Adipose tissue (tissue), 3 donors: ENCODE data around the gene CLDN9. TPM values are rescaled to one million over a fixed set of nuclear protein-coding genes. Genes with fewer than 3 reads are reported as not detected.
"Not testable (repeated sequence)": the region's sequence is repeated elsewhere in the genome, so short reads cannot be mapped to it uniquely, and the experiment has no call there.

Experiments
- H3K27ac ChIP-seq: one replicate; pipeline ENCODE4 v1.5.1; 2013; ENCODE audit warnings: low read depth, low read length
- WGBS, 3 donors: extraction: QIAGEN DNeasy Blood & Tissue Kit; methylation state at CpG; one replicate each; pipeline ENCODE4 v1.1.7; 2013; 5-methylcytosine and 5-hydroxymethylcytosine counted together
- polyA plus RNA-seq, 3 donors: library from polyadenylated mRNA; stranded (reverse); fragments of 200-250 nt; gene quantifications; one replicate each; pipeline ENCODE4 v1.2.3, GENCODE V29; 2013
- donor health status: healthy with polysubstance abuse.
- donor health status: Bipolar disorder and iron deficiency.
- donor health status: healthy.

Gene CLDN9
- polyA plus RNA-seq, 3 donors: 0.30 to 2.8 TPM; not detected in 1

- H3K27ac ChIP-seq: no peak overlapping the region
- 91 to 94% (median 91%) methylated on average over 6 of the region's 6 CpGs for WGBS, 3 donors
Observed at GRCh38 chr16:3044708-3045107, 32.0 kb downstream of the CLDN9 start.

GRCh38 chr16:3045758-3046640, 33.3 kb downstream of the CLDN9 start, which contains the start of gene MMP25:
MMP25 (plus strand) TSS chr16:3046561; CDS start chr16:3046918, 357 bp downstream.
- 1% methylated on average over 57 to 85 of the region's 86 CpGs for WGBS, 3 donors
- no peak within 1 kb of the TSS for H3K27ac ChIP-seq

GRCh38 chr16:3046641-3047386, 34.1 kb downstream of the CLDN9 start:
- WGBS, 3 donors: 1 to 2% (median 2%) methylated on average over 48 to 54 of the region's 54 CpGs
- no peak overlapping the region for H3K27ac ChIP-seq

DNA sequence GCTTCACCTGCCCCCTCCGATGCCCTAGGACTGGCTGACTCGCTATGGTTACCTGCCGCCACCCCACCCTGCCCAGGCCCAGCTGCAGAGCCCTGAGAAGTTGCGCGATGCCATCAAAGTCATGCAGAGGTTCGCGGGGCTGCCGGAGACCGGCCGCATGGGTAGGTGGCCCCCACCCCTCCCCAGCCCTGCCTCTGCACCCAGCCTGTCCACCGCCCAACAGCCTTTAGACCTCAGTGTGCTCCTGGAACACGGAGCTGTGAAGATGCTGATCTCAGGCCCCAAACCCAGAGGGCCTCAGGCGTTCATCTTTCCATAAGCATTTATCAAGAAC, 34.6 kb downstream of the CLDN9 start:
- H3K27ac ChIP-seq: no peak overlapping the region
- 19 to 22% (median 20%) methylated on average over 11 to 13 of the region's 13 CpGs for WGBS, 3 donors

DNA sequence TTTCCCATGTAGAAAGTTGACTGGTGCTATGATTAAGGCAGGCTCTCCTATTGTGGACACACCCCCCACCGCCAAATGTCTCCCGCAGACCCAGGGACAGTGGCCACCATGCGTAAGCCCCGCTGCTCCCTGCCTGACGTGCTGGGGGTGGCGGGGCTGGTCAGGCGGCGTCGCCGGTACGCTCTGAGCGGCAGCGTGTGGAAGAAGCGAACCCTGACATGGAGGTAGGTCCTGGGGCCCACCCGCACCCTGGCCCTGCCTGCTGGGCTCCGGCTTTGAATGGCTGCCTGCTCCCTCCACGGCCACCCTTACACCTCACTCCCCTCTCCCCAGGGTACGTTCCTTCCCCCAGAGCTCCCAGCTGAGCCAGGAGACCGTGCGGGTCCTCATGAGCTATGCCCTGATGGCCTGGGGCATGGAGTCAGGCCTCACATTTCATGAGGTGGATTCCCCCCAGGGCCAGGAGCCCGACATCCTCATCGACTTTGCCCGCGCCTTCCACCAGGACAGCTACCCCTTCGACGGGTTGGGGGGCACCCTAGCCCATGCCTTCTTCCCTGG, 37.3 kb downstream of the CLDN9 start:
- 80 to 84% (median 83%) methylated on average over 24 to 26 of the region's 26 CpGs for WGBS, 3 donors
- no peak overlapping the region for H3K27ac ChIP-seq

GRCh38 chr16:3050487-3050886, 37.8 kb downstream of the CLDN9 start:
- WGBS, 3 donors: 78 to 86% (median 79%) methylated on average over 5 of the region's 5 CpGs
- no peak overlapping the region for H3K27ac ChIP-seq

DNA sequence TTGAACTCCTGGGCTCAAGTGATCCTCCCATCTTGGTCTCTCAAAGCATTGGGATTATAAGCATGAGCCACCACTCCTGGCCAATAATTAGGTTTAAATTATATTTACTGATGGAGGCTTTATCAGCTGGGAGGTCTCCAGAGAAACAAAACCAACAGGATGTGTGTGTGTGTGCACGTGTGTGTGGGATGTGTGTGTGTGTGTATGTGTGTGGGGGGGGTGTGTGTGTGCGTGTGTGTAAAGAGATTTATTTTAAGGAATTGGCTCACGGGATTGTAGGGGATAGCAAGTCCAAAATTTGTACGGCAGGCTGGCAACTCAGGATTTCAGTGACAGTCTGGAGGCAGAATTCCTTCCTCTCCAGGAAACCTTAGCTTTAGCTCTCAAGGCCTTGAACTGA, 38.3 kb downstream of the CLDN9 start:
- WGBS, 3 donors: 18 to 36% (median 26%) methylated on average over 4 of the region's 4 CpGs

DNA sequence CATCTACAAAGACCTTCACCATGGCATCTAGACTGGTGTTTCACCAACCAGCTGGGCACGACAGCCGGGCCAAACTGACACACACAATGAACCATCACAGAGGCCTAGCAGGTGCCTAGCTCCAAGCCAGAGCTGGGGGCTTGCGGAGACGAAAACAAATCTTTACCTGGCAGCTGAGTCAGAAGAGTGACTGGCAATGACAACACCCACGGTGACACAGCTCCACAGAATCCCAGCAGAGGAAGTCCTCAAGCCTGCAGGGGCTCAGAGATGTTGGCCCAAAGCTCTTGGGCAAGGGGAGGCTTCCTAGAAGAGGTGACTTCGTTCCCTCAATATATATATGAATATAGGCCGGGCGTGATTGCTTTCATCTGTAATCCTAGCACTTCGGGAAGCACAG, 38.8 kb downstream of the CLDN9 start:
- H3K27ac ChIP-seq: no peak overlapping the region
- WGBS, 3 donors: 58 to 87% (median 68%) methylated on average over 9 of the region's 9 CpGs

More for the DNA sequence above, 38.3 kb downstream of the CLDN9 start:
- no peak overlapping the region for H3K27ac ChIP-seq

- not testable (repeated sequence) for H3K27ac ChIP-seq
- 70 to 74% (median 73%) methylated on average over 9 to 11 of the region's 12 CpGs for WGBS, 3 donors
Observed at GRCh38 chr16:3052571-3053329, 40.0 kb downstream of the CLDN9 start.

- WGBS, 3 donors: 73 to 85% (median 79%) methylated on average over 10 to 13 of the region's 13 CpGs
- not testable (repeated sequence) for H3K27ac ChIP-seq
Observed at GRCh38 chr16:3053330-3053710, 40.6 kb downstream of the CLDN9 start.

- WGBS, 3 donors: 62 to 85% (median 67%) methylated on average over 17 of the region's 17 CpGs
- H3K27ac ChIP-seq: no peak overlapping the region
Observed at GRCh38 chr16:3054965-3055733, 42.4 kb downstream of the CLDN9 start.

GRCh38 chr16:3055734-3056115, 43.0 kb downstream of the CLDN9 start:
- WGBS, 3 donors: 64 to 88% (median 69%) methylated on average over 9 of the region's 9 CpGs
- not testable (repeated sequence) for H3K27ac ChIP-seq

- H3K27ac ChIP-seq: no peak overlapping the region
- 79 to 93% (median 84%) methylated on average over 14 to 19 of the region's 19 CpGs for WGBS, 3 donors
Observed at GRCh38 chr16:3056336-3057180, 43.8 kb downstream of the CLDN9 start.

GRCh38 chr16:3057181-3058138, 44.7 kb downstream of the CLDN9 start:
- H3K27ac ChIP-seq: no peak overlapping the region
- 92 to 94% (median 92%) methylated on average over 22 of the region's 22 CpGs for WGBS, 3 donors

GRCh38 chr16:3058139-3059030, 45.7 kb downstream of the CLDN9 start:
- 6 to 10% (median 8%) methylated on average over 58 to 77 of the region's 77 CpGs for WGBS, 3 donors
- no peak overlapping the region for H3K27ac ChIP-seq
